ENCODE measurements around the gene SUGCT. TPM values are rescaled to one million over a fixed set of nuclear protein-coding genes. Genes with fewer than 3 reads are reported as not detected.

SUGCT gene
- total and polyA plus RNA-seq, 8 donors = 0.87 to 8.0 (median 2.9) TPM; not detected in 1

DNA sequence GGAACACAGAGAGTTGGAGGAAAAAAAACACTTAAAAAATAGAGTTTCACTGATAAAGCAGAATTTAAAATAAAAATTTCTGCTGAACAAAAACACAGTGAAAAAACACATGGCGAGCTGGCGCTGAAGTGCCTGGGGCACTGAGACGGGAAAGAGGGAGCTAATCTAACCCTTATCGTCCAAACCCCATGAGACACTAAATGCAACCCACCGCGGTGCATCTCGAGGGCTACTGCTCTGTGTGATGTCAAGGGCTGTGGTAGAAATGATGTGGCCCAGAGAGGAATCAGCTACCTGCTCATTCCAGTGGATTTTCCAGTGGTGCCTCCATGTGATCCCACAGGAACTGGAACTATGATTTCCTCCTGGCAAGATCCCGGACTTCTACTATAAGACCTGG is 499.3 kb downstream of the SUGCT start:
- Histone ChIP-seq H3K27me3 (no peaks in the 10 kb centered on the region), H3K9me3 (no peaks in the 10 kb centered on the region), H3K4me1 (no peaks in the 10 kb centered on the region), H3K27ac (no peak overlapping the region), H3K4me3 (no peak overlapping the region), H3K36me3 (no peaks in the 10 kb centered on the region)
- TF ChIP-seq POLR2AphosphoS5 (IDR thresholded peaks at IDR 0.05) (no peak), POLR2A (IDR thresholded peaks at IDR 0.05) (no peak)
- TF ChIP-seq, protein P1, sequence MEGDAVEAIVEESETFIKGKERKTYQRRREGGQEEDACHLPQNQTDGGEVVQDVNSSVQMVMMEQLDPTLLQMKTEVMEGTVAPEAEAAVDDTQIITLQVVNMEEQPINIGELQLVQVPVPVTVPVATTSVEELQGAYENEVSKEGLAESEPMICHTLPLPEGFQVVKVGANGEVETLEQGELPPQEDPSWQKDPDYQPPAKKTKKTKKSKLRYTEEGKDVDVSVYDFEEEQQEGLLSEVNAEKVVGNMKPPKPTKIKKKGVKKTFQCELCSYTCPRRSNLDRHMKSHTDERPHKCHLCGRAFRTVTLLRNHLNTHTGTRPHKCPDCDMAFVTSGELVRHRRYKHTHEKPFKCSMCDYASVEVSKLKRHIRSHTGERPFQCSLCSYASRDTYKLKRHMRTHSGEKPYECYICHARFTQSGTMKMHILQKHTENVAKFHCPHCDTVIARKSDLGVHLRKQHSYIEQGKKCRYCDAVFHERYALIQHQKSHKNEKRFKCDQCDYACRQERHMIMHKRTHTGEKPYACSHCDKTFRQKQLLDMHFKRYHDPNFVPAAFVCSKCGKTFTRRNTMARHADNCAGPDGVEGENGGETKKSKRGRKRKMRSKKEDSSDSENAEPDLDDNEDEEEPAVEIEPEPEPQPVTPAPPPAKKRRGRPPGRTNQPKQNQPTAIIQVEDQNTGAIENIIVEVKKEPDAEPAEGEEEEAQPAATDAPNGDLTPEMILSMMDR (IDR thresholded peaks at IDR 0.05) = no peak
- intact Hi-C loops (cut with DNase I; ENCODE audit: low total_unique reads) = no loop called here
- DNase-seq = no peak
- 93 to 96% (median 95%) methylated on average over 8 of the region's 8 CpGs for WGBS, 5 donors

DNA sequence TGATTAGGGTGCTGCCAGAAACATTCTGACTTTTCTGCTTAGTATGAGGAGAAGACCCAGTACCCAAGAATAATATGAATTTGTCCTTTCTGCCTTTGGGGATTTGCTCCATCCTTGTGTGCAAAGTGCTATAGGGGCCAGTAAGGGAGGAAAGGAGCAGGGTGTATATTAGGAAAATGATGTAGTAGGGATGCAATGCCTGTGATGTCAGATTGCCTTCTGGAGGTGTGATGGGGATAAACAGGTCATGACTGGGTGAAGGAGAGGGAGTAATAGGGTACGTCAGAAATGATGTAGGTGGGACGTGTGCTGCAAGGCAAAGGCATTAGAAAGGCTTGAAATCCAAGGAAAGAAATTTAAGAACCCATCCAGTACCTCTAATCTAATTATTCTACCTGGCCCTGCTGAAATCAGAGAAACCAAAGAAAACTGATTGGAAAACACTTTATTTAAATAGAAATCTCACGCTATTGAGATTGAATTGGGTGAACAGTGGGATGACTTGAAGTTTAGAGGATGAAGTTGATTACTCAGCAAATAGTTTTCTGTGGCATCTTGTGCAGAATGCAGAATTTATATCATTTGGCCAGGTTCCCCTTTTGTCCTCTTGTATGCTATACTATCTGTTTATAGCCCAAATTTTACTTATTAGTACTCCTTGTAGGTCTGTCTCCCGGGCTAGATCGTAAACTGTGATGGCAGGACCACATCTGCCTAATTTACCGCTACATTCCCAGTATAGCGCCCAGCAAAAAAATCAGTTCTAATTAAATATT is 503.9 kb downstream of the SUGCT start:
- 85 to 92% (median 89%) methylated on average over 7 of the region's 7 CpGs for WGBS, 5 donors
- no peaks in the 10 kb centered on the region for H3K9me3 ChIP-seq
- H3K27me3 ChIP-seq = no peaks in the 10 kb centered on the region
- H3K4me1 ChIP-seq = no peaks in the 10 kb centered on the region
- no peak for DNase-seq
- H3K36me3 ChIP-seq = no peaks in the 10 kb centered on the region
- intact Hi-C loops (cut with DNase I; ENCODE audit: low total_unique reads) = no loop called here
- no peak overlapping the region for H3K27ac ChIP-seq
- H3K4me3 ChIP-seq = no peak overlapping the region
- no peak for TF ChIP-seq POLR2AphosphoS5 (IDR thresholded peaks at IDR 0.05)
- no peak for TF ChIP-seq POLR2A (IDR thresholded peaks at IDR 0.05)
- TF ChIP-seq, protein P1 (IDR thresholded peaks at IDR 0.05) = no peak
- TF ChIP-seq EP300 (IDR thresholded peaks at IDR 0.05) = no peak

DNA sequence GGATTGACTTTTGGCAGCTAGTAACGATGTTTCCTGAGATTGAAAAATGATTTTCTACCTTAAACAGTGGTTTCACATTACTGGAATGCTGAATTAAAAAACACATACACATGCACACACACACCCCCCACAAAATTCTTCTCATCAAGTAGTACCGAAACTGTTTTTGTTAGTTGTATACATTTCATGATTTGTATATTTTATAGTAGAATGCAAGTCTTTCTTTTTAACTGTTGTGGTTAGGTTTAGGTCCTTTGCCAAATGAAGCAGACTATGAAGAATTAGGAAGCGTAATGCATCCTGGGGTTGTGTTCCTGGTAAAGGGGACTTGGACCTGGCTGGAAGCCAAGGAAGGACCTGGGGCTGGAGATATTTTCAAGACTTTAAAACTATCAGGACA is 505.8 kb downstream of the SUGCT start:
- no peaks in the 10 kb centered on the region for H3K4me1 ChIP-seq
- H3K4me3 ChIP-seq = no peak overlapping the region
- WGBS, 5 donors = 42 to 53% (median 45%) methylated on average over 3 of the region's 3 CpGs
- no peaks in the 10 kb centered on the region for H3K27me3 ChIP-seq
- H3K36me3 ChIP-seq = no peaks in the 10 kb centered on the region
- intact Hi-C loops (cut with DNase I; ENCODE audit: low total_unique reads) = no loop called here
- H3K27ac ChIP-seq = no peak overlapping the region
- no peak for DNase-seq
- no peaks in the 10 kb centered on the region for H3K9me3 ChIP-seq
- TF ChIP-seq, protein P1 (IDR thresholded peaks at IDR 0.05) = no peak
- TF ChIP-seq POLR2A (IDR thresholded peaks at IDR 0.05) (no peak), POLR2AphosphoS5 (IDR thresholded peaks at IDR 0.05) (no peak), EP300 (IDR thresholded peaks at IDR 0.05) (no peak)

DNA sequence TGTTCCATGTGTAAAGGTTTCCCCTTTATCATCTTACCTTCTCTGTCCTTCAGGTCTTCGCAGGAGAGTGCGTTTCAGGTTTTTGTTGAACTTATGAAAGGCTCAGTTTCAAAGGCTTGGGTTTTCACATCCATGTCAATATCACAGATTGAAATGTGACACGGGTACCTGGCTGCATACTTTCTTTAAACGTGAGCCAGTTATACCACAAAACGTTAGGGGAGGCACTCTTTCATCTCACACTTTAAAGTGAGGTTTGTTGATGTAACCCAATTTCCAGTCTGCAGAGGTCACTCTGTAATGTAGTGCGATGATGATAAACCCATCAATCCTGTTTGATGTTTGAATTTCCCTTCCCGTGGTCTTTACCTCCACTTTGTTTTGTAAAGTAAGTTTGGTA is 506.9 kb downstream of the SUGCT start:
- H3K4me3 ChIP-seq = no peak overlapping the region
- no peaks in the 10 kb centered on the region for H3K27me3 ChIP-seq
- TF ChIP-seq POLR2AphosphoS5 (IDR thresholded peaks at IDR 0.05) (no peak), POLR2A (IDR thresholded peaks at IDR 0.05) (no peak), EP300 (IDR thresholded peaks at IDR 0.05) (no peak)
- TF ChIP-seq, protein P1 (IDR thresholded peaks at IDR 0.05) = no peak
- no peak for DNase-seq
- 21 to 50% (median 37%) methylated on average over 7 of the region's 7 CpGs for whole genome bisulfite sequencing, 5 donors
- H3K36me3 ChIP-seq = no peaks in the 10 kb centered on the region
- H3K9me3 ChIP-seq = no peaks in the 10 kb centered on the region
- intact Hi-C loops (cut with DNase I; ENCODE audit: low total_unique reads) = no loop called here
- no peaks in the 10 kb centered on the region for H3K4me1 ChIP-seq
- H3K27ac ChIP-seq = no peak overlapping the region

Data from stomach (tissue), 9 donors.